ENCODE results near the gene TRPC1.

DNA sequence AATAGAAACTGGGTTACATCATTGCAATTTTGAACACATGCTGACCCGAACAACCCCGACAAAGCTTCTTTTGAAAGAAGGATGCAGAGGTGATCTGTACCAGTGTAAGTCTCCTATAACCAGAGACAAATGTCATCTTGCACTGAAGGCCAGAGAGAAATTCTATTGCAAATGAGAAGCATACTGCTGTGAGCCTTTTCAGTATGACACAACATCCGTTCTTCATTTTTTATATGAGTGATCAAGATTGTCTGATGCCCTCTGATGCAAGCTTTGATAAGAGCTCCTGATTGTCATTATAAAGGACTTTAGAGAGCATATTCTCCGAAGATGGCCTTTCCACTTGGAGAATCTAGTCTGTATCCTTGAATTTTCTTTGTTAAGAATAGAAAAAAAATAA lies 128.2 kb downstream of the TRPC1 start:
- TF ChIP-seq YY1 (IDR thresholded peaks at IDR 0.05; ENCODE audit: low read depth), result no peak
- TF ChIP-seq RXRA (IDR thresholded peaks at IDR 0.05; ENCODE audit: borderline replicate concordance, low read depth), result no peak
- TF ChIP-seq TAF1 (IDR thresholded peaks at IDR 0.05; ENCODE audit: borderline replicate concordance, low read depth, low read length), result no peak
- TF ChIP-seq, protein P1, sequence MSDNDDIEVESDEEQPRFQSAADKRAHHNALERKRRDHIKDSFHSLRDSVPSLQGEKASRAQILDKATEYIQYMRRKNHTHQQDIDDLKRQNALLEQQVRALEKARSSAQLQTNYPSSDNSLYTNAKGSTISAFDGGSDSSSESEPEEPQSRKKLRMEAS (IDR thresholded peaks at IDR 0.05; ENCODE audit: low read depth), result no peak
- TF ChIP-seq, protein P2, sequence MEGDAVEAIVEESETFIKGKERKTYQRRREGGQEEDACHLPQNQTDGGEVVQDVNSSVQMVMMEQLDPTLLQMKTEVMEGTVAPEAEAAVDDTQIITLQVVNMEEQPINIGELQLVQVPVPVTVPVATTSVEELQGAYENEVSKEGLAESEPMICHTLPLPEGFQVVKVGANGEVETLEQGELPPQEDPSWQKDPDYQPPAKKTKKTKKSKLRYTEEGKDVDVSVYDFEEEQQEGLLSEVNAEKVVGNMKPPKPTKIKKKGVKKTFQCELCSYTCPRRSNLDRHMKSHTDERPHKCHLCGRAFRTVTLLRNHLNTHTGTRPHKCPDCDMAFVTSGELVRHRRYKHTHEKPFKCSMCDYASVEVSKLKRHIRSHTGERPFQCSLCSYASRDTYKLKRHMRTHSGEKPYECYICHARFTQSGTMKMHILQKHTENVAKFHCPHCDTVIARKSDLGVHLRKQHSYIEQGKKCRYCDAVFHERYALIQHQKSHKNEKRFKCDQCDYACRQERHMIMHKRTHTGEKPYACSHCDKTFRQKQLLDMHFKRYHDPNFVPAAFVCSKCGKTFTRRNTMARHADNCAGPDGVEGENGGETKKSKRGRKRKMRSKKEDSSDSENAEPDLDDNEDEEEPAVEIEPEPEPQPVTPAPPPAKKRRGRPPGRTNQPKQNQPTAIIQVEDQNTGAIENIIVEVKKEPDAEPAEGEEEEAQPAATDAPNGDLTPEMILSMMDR (IDR thresholded peaks at IDR 0.05), result no peak
